Measurements from ENCODE around the gene GLG1. TPM values are rescaled to one million over a fixed set of nuclear protein-coding genes. Genes with fewer than 3 reads are reported as not detected.
"Not testable (repeated sequence)": the region's sequence is repeated elsewhere in the genome, so short reads cannot be mapped to it uniquely, and the experiment has no call there.

GLG1 gene
- total and polyA plus RNA-seq, 4 donors = 22.2 to 71.5 (median 47.9) TPM

DNA sequence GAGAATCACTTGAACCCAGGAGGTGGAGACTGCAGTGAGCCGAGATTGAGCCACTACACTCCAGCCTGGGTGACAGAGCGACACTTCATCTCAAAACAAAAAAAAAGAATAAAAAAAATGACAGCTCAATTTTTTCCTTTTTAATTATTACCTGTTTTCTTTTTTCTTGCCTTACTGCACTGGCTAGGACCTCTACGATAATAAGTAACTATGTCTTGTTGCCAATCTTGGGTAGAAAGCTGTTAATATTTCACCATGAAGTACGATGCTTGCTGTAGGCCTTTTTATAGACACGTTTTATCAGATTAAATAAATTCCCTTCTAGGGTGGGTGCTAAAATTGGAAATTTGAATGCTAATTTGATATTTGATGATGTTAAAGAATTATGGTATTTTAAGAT is 82.8 kb downstream of the GLG1 start:
- H3K9me3 ChIP-seq (ENCODE audit: control insufficient read depth in 4 of 4, low read length in 3 of 4) = peaks cover 0 to 2% (median 0%) of the 10 kb centered on the region in 4 donors
- no peak overlapping the region for H3K27ac ChIP-seq (ENCODE audit: low read depth in 1 of 2, low read length in 2 of 2)
- H3K4me3 ChIP-seq (ENCODE audit: low read depth in 1 of 3, low read length in 3 of 3) = no peak overlapping the region
- H3K9ac ChIP-seq (ENCODE audit: low read depth in 1 of 2, low read length in 2 of 2) = no peak overlapping the region
- no peak for DNase-seq (ENCODE audit: low spot score)
- peaks cover 0 to 8% (median 2%) of the 10 kb centered on the region in 4 donors for H3K36me3 ChIP-seq (ENCODE audit: control insufficient read depth in 4 of 4, insufficient read depth in 3 of 4, low read depth in 1 of 4, low read length in 3 of 4)
- H3K4me1 ChIP-seq (ENCODE audit: control insufficient read depth in 4 of 4, insufficient read depth in 4 of 4, low read length in 3 of 4) = no peaks in the 10 kb centered on the region
- no peak for TF ChIP-seq RXRA (IDR thresholded peaks at IDR 0.05)
- TF ChIP-seq GABPA (IDR thresholded peaks at IDR 0.05 in 1 of 2, conservative IDR thresholded peaks at IDR 0.05 in 1 of 2) = no peak
- TF ChIP-seq MAX (IDR thresholded peaks at IDR 0.05) = no peak
- TF ChIP-seq TAF1 (conservative IDR thresholded peaks at IDR 0.05) = no peak
- TF ChIP-seq, protein P1, sequence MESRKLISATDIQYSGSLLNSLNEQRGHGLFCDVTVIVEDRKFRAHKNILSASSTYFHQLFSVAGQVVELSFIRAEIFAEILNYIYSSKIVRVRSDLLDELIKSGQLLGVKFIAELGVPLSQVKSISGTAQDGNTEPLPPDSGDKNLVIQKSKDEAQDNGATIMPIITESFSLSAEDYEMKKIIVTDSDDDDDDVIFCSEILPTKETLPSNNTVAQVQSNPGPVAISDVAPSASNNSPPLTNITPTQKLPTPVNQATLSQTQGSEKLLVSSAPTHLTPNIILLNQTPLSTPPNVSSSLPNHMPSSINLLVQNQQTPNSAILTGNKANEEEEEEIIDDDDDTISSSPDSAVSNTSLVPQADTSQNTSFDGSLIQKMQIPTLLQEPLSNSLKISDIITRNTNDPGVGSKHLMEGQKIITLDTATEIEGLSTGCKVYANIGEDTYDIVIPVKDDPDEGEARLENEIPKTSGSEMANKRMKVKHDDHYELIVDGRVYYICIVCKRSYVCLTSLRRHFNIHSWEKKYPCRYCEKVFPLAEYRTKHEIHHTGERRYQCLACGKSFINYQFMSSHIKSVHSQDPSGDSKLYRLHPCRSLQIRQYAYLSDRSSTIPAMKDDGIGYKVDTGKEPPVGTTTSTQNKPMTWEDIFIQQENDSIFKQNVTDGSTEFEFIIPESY (IDR thresholded peaks at IDR 0.05) = no peak
- no peak for TF ChIP-seq RAD21 (IDR thresholded peaks at IDR 0.05)
- 89% methylated on average over 5 of the region's 5 CpGs for WGBS
- H3K27me3 ChIP-seq (ENCODE audit: control insufficient read depth in 4 of 4, insufficient read depth in 4 of 4, low read length in 3 of 4) = no peaks in the 10 kb centered on the region

- WGBS = 99% methylated on average over 3 of the region's 3 CpGs
- not testable (repeated sequence) for H3K9ac ChIP-seq (ENCODE audit: low read depth in 1 of 2, low read length in 2 of 2); H3K4me3 ChIP-seq (ENCODE audit: low read depth in 1 of 3, low read length in 3 of 3); H3K27ac ChIP-seq (ENCODE audit: low read depth in 1 of 2, low read length in 2 of 2); H3K4me1 ChIP-seq (ENCODE audit: control insufficient read depth in 4 of 4, insufficient read depth in 4 of 4, low read length in 3 of 4); H3K36me3 ChIP-seq (ENCODE audit: control insufficient read depth in 4 of 4, insufficient read depth in 3 of 4, low read depth in 1 of 4, low read length in 3 of 4); DNase-seq (ENCODE audit: low spot score); H3K9me3 ChIP-seq (ENCODE audit: control insufficient read depth in 4 of 4, low read length in 3 of 4); H3K27me3 ChIP-seq (ENCODE audit: control insufficient read depth in 4 of 4, insufficient read depth in 4 of 4, low read length in 3 of 4)
Measured at GRCh38 chr16:74523706-74524105, 83.2 kb downstream of the GLG1 start.

DNA sequence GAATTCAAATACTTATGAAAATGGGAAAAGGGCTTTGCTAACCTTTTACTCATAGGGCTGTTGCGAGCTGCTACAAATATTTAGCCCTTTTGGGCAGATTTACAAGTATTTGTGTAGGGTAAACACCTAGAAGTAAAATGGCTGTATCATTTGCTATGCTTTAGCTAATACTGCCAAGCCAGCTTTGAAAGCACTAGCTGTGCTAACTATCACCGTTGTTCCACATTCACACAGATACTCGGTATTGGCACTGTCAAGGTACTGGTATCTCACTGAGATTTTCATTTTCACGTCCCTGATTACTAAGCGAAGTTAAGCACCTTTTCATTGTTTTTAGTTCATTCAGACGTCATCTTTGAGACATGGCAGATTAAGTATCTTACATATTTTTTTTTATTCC is 84.8 kb downstream of the GLG1 start:
- WGBS = 96% methylated on average over 6 of the region's 6 CpGs
- peaks cover 0 to 8% (median 2%) of the 10 kb centered on the region in 4 donors for H3K36me3 ChIP-seq (ENCODE audit: control insufficient read depth in 4 of 4, insufficient read depth in 3 of 4, low read depth in 1 of 4, low read length in 3 of 4)
- TF ChIP-seq EGR1 (IDR thresholded peaks at IDR 0.05; ENCODE audit: low read depth in 2 of 2) (no peak), SP1 (IDR thresholded peaks at IDR 0.05) (no peak), HNF4G (IDR thresholded peaks at IDR 0.05) (no peak), TAF1 (conservative IDR thresholded peaks at IDR 0.05) (no peak), CTCF (IDR thresholded peaks at IDR 0.05; ENCODE audit: low read depth, low read length, missing input control) (no peak), MAX (IDR thresholded peaks at IDR 0.05) (no peak), FOXA2 (IDR thresholded peaks at IDR 0.05) (no peak), NR2F2 (IDR thresholded peaks at IDR 0.05) (no peak), REST (IDR thresholded peaks at IDR 0.05) (no peak), GABPA (IDR thresholded peaks at IDR 0.05 in 1 of 2, conservative IDR thresholded peaks at IDR 0.05 in 1 of 2) (no peak), YY1 (IDR thresholded peaks at IDR 0.05) (no peak), RXRA (IDR thresholded peaks at IDR 0.05) (no peak), JUND (IDR thresholded peaks at IDR 0.05) (no peak)
- TF ChIP-seq, protein P1 (IDR thresholded peaks at IDR 0.05) = no peak
- TF ChIP-seq, protein P2, sequence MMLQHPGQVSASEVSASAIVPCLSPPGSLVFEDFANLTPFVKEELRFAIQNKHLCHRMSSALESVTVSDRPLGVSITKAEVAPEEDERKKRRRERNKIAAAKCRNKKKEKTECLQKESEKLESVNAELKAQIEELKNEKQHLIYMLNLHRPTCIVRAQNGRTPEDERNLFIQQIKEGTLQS (IDR thresholded peaks at IDR 0.05) = no peak
- no peak overlapping the region for H3K4me3 ChIP-seq (ENCODE audit: low read depth in 1 of 3, low read length in 3 of 3)
- H3K9ac ChIP-seq (ENCODE audit: low read depth in 1 of 2, low read length in 2 of 2) = no peak overlapping the region
- DNase-seq (ENCODE audit: low spot score) = no peak
- H3K27me3 ChIP-seq (ENCODE audit: control insufficient read depth in 4 of 4, insufficient read depth in 4 of 4, low read length in 3 of 4) = no peaks in the 10 kb centered on the region
- peaks cover 0 to 2% (median 0%) of the 10 kb centered on the region in 4 donors for H3K9me3 ChIP-seq (ENCODE audit: control insufficient read depth in 4 of 4, low read length in 3 of 4)
- H3K4me1 ChIP-seq (ENCODE audit: control insufficient read depth in 4 of 4, insufficient read depth in 4 of 4, low read length in 3 of 4) = no peaks in the 10 kb centered on the region
- no peak overlapping the region for H3K27ac ChIP-seq (ENCODE audit: low read depth in 1 of 2, low read length in 2 of 2)
